ENCODE data around the gene FARSA. TPM values are rescaled to one million over a fixed set of nuclear protein-coding genes. Genes with fewer than 3 reads are reported as not detected.

FARSA gene
- total and polyA plus RNA-seq, 2 of the 13 experiments (the other 11 are each of a cell fraction or from before 2014, with no cell fraction given), result 25.9 to 72.0 TPM

GRCh38 chr19:12896460-12896859, 37.1 kb downstream of the FARSA start (continued):
- no peak for TF ChIP-seq ZBTB37 (CRISPR knock-in tag; IDR thresholded peaks at IDR 0.05)
- no peak for TF ChIP-seq ZNF329 (CRISPR knock-in tag; IDR thresholded peaks at IDR 0.05; ENCODE audit: low read depth)

GRCh38 chr19:12893582-12893981, 39.9 kb downstream of the FARSA start:
- 86% methylated on average over 2 of the region's 5 CpGs for whole genome bisulfite sequencing (ENCODE audit: low lambda C conversion rate)
- Histone ChIP-seq H3K4me3 (replicated peaks in 1 of 3; ENCODE audit: insufficient read depth in 1 of 3, low read depth in 2 of 3, low read length in 3 of 3) (no peak overlapping the region), H3K27ac (ENCODE audit: extremely low read length, insufficient read depth, low read length) (no peak overlapping the region), H2AFZ (ENCODE audit: low read length) (no peak overlapping the region), H3K4me1 (ENCODE audit: insufficient read depth, low read length) (peaks cover 28% of the 10 kb centered on the region), H3K9me3 (ENCODE audit: low read length) (no peaks in the 10 kb centered on the region), H4K20me1 (ENCODE audit: insufficient read depth, low read length) (no peaks in the 10 kb centered on the region), H3K4me2 (ENCODE audit: low read depth, low read length) (no peak overlapping the region), H3K9ac (ENCODE audit: insufficient read depth, low read depth, low read length) (no peak overlapping the region), H3K79me2 (ENCODE audit: insufficient read depth, low read length) (peaks cover 8% of the 10 kb centered on the region), H3K27me3 (ENCODE audit: control insufficient read depth in 1 of 2, insufficient read depth in 2 of 2, low read length in 2 of 2) (peaks cover 0 to 3% of the 10 kb centered on the region in 2 experiments; a peak in 1 of 5 replicates), H3K36me3 (replicated peaks in 1 of 2; ENCODE audit: control insufficient read depth in 1 of 2, insufficient read depth in 2 of 2, low read length in 2 of 2) (peaks cover 16 to 31% of the 10 kb centered on the region in 2 experiments; a peak in 4 of 5 replicates)
- TF ChIP-seq SYNCRIP (IDR thresholded peaks at IDR 0.05; ENCODE audit: insufficient read depth, low read depth, low read length) (no peak), ZNF563 (CRISPR knock-in tag; IDR thresholded peaks at IDR 0.05) (no peak), TGIF2 (CRISPR knock-in tag; IDR thresholded peaks at IDR 0.05) (no peak), ZNF143 (CRISPR knock-in tag; IDR thresholded peaks at IDR 0.05) (no peak), KLF6 (CRISPR knock-in tag; IDR thresholded peaks at IDR 0.05) (no peak), PRMT3 (CRISPR knock-in tag; IDR thresholded peaks at IDR 0.05; ENCODE audit: borderline replicate concordance, low read depth) (no peak), ZBTB8A (CRISPR knock-in tag; IDR thresholded peaks at IDR 0.05; ENCODE audit: borderline replicate concordance, low read depth) (no peak), CHD4 (IDR thresholded peaks at IDR 0.05; ENCODE audit: borderline replicate concordance, low read length) (no peak), ZNF263 (CRISPR knock-in tag; IDR thresholded peaks at IDR 0.05) (no peak), ZNF552 (CRISPR knock-in tag; IDR thresholded peaks at IDR 0.05; ENCODE audit: borderline replicate concordance) (no peak), ZNF460 (CRISPR knock-in tag; IDR thresholded peaks at IDR 0.05; ENCODE audit: borderline replicate concordance) (no peak), THAP7 (CRISPR knock-in tag; IDR thresholded peaks at IDR 0.05) (no peak), ZNF362 (CRISPR knock-in tag; IDR thresholded peaks at IDR 0.05; ENCODE audit: borderline replicate concordance) (no peak), PREB (CRISPR knock-in tag; IDR thresholded peaks at IDR 0.05) (no peak), KDM1A (CRISPR knock-in tag; IDR thresholded peaks at IDR 0.05) (no peak), HINFP (CRISPR knock-in tag; IDR thresholded peaks at IDR 0.05; ENCODE audit: low read depth) (no peak), NKX3-1 (CRISPR knock-in tag; IDR thresholded peaks at IDR 0.05) (no peak)
- FAIRE-seq, result no peak
- POLR2A ChIA-PET, result no interaction called here
- CTCF ChIA-PET (ENCODE audit: low intra/inter-chr PET ratio, low total read pairs), result no interaction called here
- ATAC-seq, result no peak
- BruUV-seq (replicated peaks), result no TSS peak
- no peak for DNase-seq (ENCODE audit: low spot score)
- intact Hi-C loops (cut with micrococcal nuclease; ENCODE audit: unreplicated experiment) (no loop called here), in situ Hi-C loops (cut with HindIII; ENCODE audit: extremely low pct_ligation_motif_present, low pct_unique_long_range_greater_than_20kb) (no loop called here)

All from HepG2 (cell line).